ENCODE data around the gene KCNJ6. TPM values are rescaled to one million over a fixed set of nuclear protein-coding genes. Genes with fewer than 3 reads are reported as not detected.

KCNJ6 gene
- total and polyA plus RNA-seq, 4 donors, result 0.01 TPM; not detected in 3

- TF ChIP-seq YY1 (IDR thresholded peaks at IDR 0.05), result no peak
- no peak for TF ChIP-seq GABPA (IDR thresholded peaks at IDR 0.05 in 1 of 2, conservative IDR thresholded peaks at IDR 0.05 in 1 of 2)
- TF ChIP-seq FOXA2 (IDR thresholded peaks at IDR 0.05), result no peak
- no peak for TF ChIP-seq JUND (IDR thresholded peaks at IDR 0.05)
- TF ChIP-seq ATF3 (IDR thresholded peaks at IDR 0.05), result no peak
- TF ChIP-seq NR2F2 (IDR thresholded peaks at IDR 0.05), result no peak
- no peak for TF ChIP-seq HNF4A (conservative IDR thresholded peaks at IDR 0.05)
- no peak for TF ChIP-seq MAX (IDR thresholded peaks at IDR 0.05)
- TF ChIP-seq HNF4G (IDR thresholded peaks at IDR 0.05), result no peak
- no peak for TF ChIP-seq EGR1 (IDR thresholded peaks at IDR 0.05; ENCODE audit: low read depth in 2 of 2)
- no peak for TF ChIP-seq RAD21 (IDR thresholded peaks at IDR 0.05)
- no peak for TF ChIP-seq RXRA (IDR thresholded peaks at IDR 0.05)
- no peak for TF ChIP-seq TAF1 (conservative IDR thresholded peaks at IDR 0.05)
- H3K9me3 ChIP-seq (ENCODE audit: control insufficient read depth in 4 of 4, low read length in 3 of 4), result peaks cover 0 to 9% (median 0%) of the 10 kb centered on the region in 4 donors
- no peaks in the 10 kb centered on the region for H3K4me1 ChIP-seq (ENCODE audit: control insufficient read depth in 4 of 4, insufficient read depth in 4 of 4, low read length in 3 of 4)
- H3K4me3 ChIP-seq (ENCODE audit: low read depth in 1 of 3, low read length in 3 of 3), result no peak overlapping the region
- peaks cover 0 to 4% (median 0%) of the 10 kb centered on the region in 4 donors for H3K27me3 ChIP-seq (ENCODE audit: control insufficient read depth in 4 of 4, insufficient read depth in 4 of 4, low read length in 3 of 4)
- H3K36me3 ChIP-seq (ENCODE audit: control insufficient read depth in 4 of 4, insufficient read depth in 3 of 4, low read depth in 1 of 4, low read length in 3 of 4), result no peaks in the 10 kb centered on the region
- DNase-seq (ENCODE audit: low spot score), result no peak
- no peak overlapping the region for H3K27ac ChIP-seq (ENCODE audit: low read depth in 1 of 2, low read length in 2 of 2)
- H3K9ac ChIP-seq (ENCODE audit: low read depth in 1 of 2, low read length in 2 of 2), result no peak overlapping the region
- 55% methylated on average over 2 of the region's 2 CpGs for WGBS
These were observed 104.5 kb downstream of the KCNJ6 start for GRCh38 chr21:37811711-37812110.

GRCh38 chr21:37808261-37808660 is 108.0 kb downstream of the KCNJ6 start:
- no peak for TF ChIP-seq YY1 (IDR thresholded peaks at IDR 0.05)
- TF ChIP-seq RXRA (IDR thresholded peaks at IDR 0.05), result no peak
- TF ChIP-seq NR2F2 (IDR thresholded peaks at IDR 0.05), result no peak
- no peak for TF ChIP-seq FOXA1 (IDR thresholded peaks at IDR 0.05)
- TF ChIP-seq RAD21 (IDR thresholded peaks at IDR 0.05), result no peak
- no peak for TF ChIP-seq HNF4G (IDR thresholded peaks at IDR 0.05)
- no peak for TF ChIP-seq FOXA2 (IDR thresholded peaks at IDR 0.05)
- no peak for TF ChIP-seq ZBTB33 (IDR thresholded peaks at IDR 0.05)
- TF ChIP-seq GABPA (IDR thresholded peaks at IDR 0.05 in 1 of 2, conservative IDR thresholded peaks at IDR 0.05 in 1 of 2), result no peak
- no peak for TF ChIP-seq REST (IDR thresholded peaks at IDR 0.05)
- TF ChIP-seq SP1 (IDR thresholded peaks at IDR 0.05), result no peak
- no peak for TF ChIP-seq EGR1 (IDR thresholded peaks at IDR 0.05; ENCODE audit: low read depth in 2 of 2)
- no peak for TF ChIP-seq JUND (IDR thresholded peaks at IDR 0.05)
- no peak for TF ChIP-seq MAX (IDR thresholded peaks at IDR 0.05)
- no peak for TF ChIP-seq TAF1 (conservative IDR thresholded peaks at IDR 0.05)
- TF ChIP-seq CTCF (IDR thresholded peaks at IDR 0.05; ENCODE audit: low read depth, low read length, missing input control), result no peak
- TF ChIP-seq ATF3 (IDR thresholded peaks at IDR 0.05), result no peak
- TF ChIP-seq HNF4A (conservative IDR thresholded peaks at IDR 0.05), result no peak
- Histone ChIP-seq H3K36me3 (ENCODE audit: control insufficient read depth in 4 of 4, insufficient read depth in 3 of 4, low read depth in 1 of 4, low read length in 3 of 4) (no peaks in the 10 kb centered on the region), H3K4me3 (ENCODE audit: low read depth in 1 of 3, low read length in 3 of 3) (no peak overlapping the region), H3K9me3 (ENCODE audit: control insufficient read depth in 4 of 4, low read length in 3 of 4) (peaks cover 0 to 9% (median 0%) of the 10 kb centered on the region in 4 donors), H3K27me3 (ENCODE audit: control insufficient read depth in 4 of 4, insufficient read depth in 4 of 4, low read length in 3 of 4) (peaks cover 0 to 4% (median under 1%) of the 10 kb centered on the region in 4 donors), H3K4me1 (ENCODE audit: control insufficient read depth in 4 of 4, insufficient read depth in 4 of 4, low read length in 3 of 4) (no peaks in the 10 kb centered on the region), H3K27ac (ENCODE audit: low read depth in 1 of 2, low read length in 2 of 2) (no peak overlapping the region), H3K9ac (ENCODE audit: low read depth in 1 of 2, low read length in 2 of 2) (no peak overlapping the region)
- WGBS, result 66% methylated on average over 2 of the region's 2 CpGs
- no peak for DNase-seq (ENCODE audit: low spot score)

All from liver (tissue), 9 donors.